ENCODE measurements around the gene GPAT2.
"Not testable (repeated sequence)": the region's sequence is repeated elsewhere in the genome, so short reads cannot be mapped to it uniquely, and the experiment has no call there.

Gene GPAT2

GRCh38 chr2:96064760-96065159, 30.0 kb upstream of the GPAT2 start:
- DNase-seq: not testable (repeated sequence)

DNA sequence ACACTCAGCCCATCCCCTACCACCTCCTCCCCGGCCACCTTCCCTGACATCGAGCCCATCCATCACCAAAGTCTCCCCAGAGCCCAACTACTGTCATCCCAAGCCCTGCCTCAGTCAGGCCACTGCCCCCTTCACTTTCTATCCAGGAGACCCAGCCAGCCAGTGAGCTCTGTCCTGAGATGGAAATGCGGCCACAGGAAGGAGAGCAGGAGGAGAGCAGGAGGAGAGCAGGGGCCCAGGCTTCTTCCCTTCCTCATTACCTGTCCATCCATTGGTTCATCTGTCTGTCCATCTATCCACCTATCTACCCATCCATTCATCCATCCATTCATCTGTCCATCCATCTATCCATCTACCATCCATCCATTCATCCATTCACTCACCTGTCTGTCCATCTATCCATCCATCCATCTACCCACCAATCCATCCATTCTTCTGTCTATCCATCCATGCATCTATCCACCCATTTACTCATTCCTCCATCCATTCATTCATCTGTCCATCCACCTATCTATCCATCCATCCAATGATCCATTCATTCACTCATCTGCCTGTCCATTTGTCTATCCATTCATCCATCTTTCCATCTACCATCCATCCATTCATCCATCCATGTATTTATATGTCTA, 29.4 kb upstream of the GPAT2 start:
- not testable (repeated sequence) for DNase-seq

GRCh38 chr2:96063116-96063899, 28.6 kb upstream of the GPAT2 start:
- not testable (repeated sequence) for DNase-seq

DNA sequence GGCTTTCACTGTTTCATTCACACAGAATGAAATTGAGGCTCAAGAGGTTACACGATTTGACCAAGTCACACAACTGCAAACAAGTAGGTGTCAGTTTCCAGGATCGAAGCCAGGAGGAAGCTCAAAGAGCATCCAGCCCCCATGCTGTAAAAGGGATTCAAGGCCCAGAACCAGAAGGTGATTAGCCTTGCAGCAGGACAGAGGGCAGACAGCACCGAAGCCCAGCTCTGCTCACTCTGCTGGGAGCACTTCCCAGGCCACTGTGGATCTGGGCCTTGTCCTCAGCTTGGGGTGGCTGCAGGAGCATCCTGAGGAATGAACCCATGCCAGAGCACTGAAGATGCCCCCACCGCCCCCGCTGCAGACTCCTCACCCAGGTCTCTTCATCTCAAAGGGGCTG, 27.8 kb upstream of the GPAT2 start:
- DNase-seq: not testable (repeated sequence)

GRCh38 chr2:96061901-96062300, 27.2 kb upstream of the GPAT2 start:
- not testable (repeated sequence) for DNase-seq

- DNase-seq: not testable (repeated sequence)
Measured at GRCh38 chr2:96061197-96061817, 26.6 kb upstream of the GPAT2 start.

DNA sequence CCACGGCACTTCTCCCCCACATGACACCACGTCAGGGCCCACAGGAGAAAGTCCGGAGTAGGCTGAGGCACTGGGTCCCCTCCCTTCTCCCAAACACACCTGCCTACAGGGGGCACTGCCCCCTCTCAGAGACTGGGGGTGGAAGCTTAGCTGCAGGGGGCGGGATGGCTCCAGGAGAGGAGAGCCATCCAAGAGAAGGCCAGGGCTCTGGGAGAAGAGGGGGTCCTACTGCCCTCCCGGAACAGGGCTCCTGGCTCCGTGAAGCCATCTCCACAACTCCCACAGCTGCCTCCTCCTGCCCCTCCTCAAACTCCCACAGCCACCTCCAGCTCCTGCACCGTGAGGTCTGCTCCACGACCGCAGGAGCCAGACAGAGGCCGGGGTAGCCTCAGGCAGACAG, 25.6 kb upstream of the GPAT2 start:
- DNase-seq: not testable (repeated sequence)

GRCh38 chr2:96059443-96059842, 24.7 kb upstream of the GPAT2 start:
- not testable (repeated sequence) for DNase-seq

- DNase-seq: not testable (repeated sequence)
Measured at GRCh38 chr2:96055830-96056229, 21.1 kb upstream of the GPAT2 start.

GRCh38 chr2:96054537-96054936, 19.8 kb upstream of the GPAT2 start:
- DNase-seq: not testable (repeated sequence)

DNA sequence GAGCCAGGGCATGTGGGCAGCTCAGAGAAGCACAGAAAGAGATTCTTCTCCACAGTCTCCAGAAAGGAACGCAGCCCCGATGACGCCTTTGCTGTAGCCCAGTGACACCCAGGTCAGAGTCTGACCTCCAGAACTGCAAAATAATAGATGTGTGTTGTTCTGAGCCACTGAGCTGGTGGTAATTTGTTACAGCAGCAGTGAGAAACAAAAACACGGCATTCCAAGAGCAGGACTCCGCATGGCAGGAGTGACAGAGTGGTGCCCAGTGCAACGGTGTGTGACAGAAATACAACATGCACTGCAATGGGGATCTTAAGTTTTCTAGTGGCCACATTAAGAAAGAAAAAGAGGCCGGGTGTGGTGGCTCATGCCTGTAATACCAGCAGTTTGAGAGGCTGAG, 18.7 kb upstream of the GPAT2 start:
- DNase-seq: not testable (repeated sequence)

DNA sequence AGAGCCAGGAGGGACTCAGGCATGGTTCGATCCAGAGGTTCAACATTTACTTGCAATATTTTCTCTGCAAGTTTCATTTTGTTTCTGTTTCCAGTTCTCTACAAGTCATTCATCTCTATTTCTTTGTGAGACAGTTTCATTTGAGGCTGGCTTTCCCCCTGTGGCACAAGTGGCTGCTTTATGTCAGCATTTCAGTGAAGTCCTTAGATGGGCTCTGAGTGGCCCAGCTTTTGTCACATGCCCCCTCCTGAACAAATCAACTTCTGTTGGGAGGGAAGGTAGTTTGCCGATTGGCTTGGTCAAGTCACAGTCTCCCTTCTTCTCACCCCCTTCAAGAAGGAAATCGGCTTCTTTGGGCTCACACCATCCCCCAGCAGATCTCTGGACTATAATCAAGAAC, 17.9 kb upstream of the GPAT2 start:
- not testable (repeated sequence) for DNase-seq

DNA sequence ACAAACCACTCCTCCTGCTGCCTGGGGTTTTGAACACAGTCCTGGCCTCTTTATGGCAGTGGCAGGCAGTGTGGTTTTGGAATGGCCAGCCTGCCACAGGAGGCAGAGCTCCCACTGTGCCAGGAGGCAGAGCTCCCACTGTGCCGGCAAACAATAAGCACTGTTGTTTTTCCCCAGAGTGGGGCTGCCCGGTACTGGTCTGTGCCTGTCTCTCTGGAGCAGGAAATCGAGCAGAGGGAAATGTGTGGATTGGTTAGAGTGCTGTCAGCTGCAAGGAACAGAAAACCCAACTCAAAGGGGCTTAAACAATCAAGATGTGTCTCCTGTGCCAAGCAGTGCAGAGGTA, 15.2 kb upstream of the GPAT2 start:
- DNase-seq: not testable (repeated sequence)

DNA sequence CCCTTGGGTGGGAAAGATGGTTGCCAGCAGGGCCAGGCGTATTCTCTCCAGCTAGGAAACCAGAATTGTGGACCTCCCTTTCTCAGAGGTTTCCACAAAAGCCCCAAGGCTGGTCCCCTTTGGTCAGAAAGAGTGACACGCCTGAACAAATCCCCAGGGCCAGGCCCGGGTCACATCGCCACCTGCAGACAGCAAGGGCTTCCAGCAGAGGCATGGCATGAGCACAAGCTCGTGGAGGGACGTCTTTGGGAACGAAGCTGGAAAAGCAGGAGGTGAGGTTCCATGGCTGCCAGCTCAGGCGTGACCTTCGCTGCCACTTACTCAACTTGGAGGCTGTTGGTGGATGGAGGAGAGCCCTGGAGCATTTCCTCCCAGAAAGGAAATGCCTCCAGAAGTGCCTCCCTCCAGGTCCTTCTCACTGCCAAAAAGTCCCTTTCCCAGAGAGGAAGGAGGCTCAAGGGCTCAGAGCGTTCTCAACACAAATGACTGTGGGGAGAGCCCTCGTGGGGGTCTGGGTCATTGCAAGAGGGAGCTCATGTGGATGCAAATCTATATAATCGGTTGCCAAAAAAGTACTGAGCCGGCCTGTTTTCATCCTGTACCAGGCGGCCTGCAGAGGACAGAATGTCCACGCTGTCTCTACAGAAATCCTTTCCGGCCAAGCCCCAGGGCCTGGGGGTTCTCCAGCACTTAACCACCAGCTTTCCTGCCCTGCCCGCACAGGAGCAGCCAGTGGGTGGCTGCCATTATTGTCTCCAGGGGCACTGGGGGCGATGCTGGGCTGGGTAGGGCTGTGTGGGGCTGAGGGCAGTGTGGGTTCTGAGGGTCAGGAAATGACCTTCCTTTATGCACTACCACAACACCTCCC, 14.6 kb upstream of the GPAT2 start:
- not testable (repeated sequence) for DNase-seq

GRCh38 chr2:96035554-96035953, 838 bp upstream of the GPAT2 start:
- not testable (repeated sequence) for DNase-seq

GRCh38 chr2:96033997-96034396, 719 bp downstream of the GPAT2 start:
- not testable (repeated sequence) for DNase-seq

DNA sequence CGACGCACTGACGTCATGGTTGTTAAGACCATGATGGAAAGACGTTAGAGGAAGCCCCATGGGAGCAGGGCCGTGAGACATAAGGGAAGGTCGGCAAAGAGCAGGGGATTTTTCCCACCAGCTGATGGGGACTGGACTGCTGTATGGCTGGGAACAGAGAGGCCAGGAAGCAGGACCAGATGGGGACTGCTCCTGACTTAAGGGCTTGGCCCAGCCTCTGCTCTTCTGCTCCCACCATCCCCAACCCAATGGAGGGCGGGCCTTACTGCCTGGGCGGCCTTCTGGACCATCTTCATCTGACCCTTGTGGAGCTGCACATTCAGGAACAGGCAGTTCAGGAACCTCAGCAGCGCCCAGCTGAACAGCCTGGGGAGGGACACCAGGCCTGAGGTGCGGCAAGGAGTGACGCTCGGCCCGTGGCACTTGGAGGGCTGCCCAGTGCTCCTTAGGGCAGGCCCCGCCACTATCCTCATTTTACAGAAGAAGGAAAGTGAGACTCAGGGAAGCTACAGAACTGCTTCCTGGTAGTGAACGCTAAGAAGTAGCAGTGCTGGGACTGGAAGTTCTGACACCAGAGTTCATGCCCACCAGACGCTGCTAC, 6.9 kb downstream of the GPAT2 start:
- DNase-seq: not testable (repeated sequence)

DNA sequence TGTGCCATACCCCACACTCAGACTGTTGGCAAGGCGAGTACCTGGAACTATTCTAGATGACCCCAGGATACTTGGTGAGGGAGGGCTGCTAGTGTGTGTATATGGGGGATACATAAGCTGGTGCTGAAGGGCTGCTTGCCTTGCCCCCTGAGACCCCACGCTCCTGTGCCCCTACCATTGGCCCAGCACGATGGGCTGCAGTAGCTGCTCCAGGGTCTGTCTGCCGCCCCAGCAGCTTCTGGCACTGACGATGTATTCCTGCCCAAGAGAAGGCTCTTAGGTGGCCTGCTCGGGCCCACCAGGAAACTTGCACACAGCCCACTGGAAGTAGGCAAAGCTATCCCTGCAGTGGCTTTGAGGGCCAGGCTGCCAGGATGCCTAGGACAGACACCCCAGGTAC, 9.0 kb downstream of the GPAT2 start:
- DNase-seq: not testable (repeated sequence)

DNA sequence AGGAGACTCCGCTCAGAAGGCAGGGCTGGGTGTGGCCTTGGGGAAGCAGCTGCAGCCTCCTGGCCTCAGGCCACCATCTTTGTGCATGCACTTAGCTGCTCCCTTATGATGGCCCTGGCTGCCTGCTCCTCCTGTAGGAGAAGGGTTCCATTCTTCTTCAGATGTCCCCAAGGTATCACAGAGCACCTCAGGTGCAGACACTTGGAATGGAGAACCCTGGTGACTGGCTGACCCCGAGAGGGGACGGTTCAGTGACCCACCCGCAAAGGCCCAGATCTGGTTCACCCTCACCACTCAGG, 9.6 kb downstream of the GPAT2 start:
- no peak for DNase-seq

DNA sequence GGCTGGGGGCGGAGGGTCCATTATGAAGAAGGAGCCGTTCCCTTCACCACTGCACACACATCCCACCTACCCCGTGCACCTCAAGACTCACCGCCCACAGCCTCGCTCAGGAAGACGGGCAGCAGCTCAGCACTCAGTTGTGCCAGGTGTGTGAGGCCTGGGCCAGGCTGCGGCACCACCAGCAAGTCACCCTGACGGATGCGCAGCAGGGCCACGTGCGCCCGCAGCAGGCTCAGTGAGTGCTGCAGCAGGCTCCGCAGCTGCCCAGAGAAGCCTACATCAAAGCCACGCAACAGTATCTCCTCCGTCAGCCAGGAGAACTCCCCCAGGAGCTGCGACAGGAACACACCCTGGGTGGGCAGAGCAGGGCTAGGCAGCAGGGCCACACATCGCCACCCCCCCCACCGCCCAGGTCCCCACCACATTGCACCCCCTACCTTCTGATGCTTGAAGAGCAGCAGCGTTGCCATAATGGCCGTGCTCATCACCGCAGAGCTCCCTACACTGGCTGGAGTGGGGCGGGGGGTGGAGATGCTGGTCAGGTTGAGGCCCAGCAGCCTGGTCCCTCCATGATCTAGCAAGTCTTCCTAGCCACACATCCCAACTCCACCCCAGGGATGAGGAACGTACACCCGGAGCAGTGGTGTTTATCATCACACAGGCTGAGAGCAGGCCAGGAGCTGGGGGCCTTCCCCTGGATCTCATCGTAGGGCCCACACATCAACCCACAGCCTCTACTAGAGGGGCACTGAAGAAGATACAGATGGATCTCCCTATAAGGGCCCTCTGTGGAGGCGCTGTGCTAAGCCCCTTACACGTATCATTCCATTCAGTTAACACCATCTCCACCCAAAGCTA, 10.2 kb downstream of the GPAT2 start:
- no peak for DNase-seq

GRCh38 chr2:96023701-96024100, 11.0 kb downstream of the GPAT2 start:
- DNase-seq: not testable (repeated sequence)
